ENCODE measurements around the gene OPCML.

The OPCML gene

DNA sequence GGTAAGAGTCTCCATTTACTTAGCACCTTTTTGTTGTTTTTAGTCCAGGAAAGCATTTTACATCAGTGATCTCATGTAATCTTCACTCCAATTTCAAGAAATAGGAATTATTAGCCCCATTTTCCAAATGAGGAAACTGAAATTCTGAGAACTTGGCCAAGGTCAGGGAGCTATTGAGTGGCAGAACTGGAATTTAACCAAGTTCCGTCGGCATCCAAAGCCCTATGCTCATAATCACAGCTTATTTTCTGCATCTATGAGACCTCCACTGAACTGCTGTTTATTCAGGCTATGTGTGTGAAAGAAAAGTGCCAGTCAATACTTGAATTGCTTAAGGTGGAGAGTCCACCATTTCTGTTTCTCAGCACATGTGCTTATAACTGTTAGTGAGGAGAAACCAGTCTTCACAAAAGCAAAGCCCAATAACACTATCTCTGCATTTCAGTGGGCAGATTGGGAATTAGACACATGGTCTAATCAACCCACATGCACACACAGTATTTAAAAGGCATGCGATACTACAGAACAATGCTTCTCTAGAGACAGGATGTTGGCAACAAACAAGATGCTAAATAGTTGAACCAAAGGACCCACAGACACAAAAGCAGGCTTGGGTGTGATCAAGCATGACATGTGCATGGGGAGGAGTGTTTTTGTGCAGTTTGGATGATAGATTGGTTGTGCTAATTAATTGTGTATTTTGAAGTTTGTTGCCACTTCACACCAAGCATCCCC, 780.6 kb downstream of the OPCML start:
- peak in 1 of 56 donors; percentile 3 for DNase-seq

DNA sequence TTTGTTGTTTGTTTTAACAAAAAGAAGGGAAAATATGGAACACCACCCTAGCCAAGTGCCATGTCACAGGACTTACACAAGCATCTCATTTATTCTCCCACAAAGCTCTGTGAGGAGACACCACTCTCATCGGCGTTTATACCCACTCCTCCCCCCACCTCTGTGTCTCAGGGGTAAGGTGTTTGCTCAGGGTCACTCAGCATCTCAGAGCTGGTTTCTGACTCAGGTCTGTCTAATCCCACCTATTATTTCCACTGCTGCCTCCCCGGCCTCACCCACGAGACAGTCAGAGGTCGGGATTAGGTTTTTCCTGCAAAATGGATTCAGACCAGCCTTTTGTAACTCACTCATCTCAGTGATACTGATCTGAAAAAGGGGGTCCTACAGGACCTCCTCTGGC, 786.0 kb downstream of the OPCML start:
- DNase-seq: no peak

DNA sequence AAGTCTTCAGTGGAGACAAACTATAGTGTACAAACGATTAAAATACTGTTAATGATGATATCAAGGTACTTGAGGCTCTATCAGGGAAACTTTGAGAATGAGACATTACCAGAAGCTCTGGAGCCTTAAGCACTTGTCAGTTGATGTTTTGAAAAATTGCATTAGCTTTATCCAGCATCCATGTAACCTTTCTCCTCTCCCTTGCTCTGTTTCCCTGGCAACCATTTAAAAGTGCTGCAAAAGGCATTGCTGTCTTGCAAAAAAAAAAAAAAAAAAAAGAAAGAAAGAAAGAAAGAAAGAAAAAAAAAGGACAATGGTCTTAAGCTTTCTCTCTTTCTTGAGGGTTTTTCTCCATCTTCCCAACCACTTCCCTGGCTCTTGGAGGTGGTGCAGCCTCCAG, 787.0 kb downstream of the OPCML start:
- no peak for DNase-seq

DNA sequence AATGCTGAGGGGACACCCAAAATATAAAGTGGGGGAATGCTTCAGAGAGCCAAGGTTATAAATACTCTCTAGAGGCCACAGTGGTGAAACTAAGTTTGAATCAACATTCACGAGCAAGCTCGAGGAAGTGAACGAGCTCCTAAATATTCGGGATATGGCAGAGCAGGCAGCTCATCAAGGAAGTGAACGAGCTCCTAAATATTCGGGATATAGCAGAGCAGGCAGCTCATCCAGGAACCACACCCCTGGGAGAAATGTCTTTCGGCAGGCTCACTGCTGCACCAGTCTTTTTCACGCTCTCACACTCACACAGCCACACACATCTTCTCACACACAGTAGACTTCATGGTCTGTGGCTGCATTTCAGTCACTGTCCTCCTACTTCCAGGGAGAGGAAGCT, 787.5 kb downstream of the OPCML start:
- DNase-seq: no peak

DNA sequence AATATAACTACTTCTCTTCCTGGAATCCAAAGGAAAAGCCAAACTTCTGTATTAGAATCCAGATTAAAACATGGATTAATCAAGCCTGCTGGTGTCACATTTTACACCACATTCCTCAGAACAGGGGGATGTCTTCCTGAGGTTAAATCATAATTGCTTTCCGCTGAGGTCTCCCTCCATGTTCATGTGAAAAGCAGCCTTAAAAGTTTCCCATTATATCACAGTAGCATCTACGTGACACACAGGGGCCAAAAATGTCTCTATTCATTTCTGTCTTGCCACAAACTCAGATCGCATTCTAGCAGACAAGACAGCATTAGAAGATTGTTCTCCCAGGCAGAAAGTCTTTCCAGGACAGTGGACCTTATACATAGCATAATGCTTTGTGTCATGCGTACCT, 788.7 kb downstream of the OPCML start:
- no peak for DNase-seq

DNA sequence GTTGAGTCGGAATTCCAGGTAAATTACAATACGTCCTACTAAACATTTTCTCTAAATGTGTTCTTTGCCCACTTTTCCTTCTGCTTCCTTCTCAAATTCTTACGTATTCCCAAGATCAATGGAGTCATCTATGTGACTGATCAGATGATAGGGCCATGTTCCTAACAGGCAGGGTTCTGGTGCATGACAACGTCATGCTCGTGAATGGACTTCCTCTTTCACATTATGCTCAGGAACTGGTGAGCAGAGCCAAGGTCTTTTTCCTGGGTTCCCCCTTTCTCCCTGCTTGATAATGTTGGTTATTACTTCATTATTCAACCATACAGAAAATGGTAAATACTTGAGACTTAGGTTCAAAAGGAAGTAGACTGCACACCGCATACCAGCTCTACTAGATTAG, 789.4 kb downstream of the OPCML start:
- no peak for DNase-seq

DNA sequence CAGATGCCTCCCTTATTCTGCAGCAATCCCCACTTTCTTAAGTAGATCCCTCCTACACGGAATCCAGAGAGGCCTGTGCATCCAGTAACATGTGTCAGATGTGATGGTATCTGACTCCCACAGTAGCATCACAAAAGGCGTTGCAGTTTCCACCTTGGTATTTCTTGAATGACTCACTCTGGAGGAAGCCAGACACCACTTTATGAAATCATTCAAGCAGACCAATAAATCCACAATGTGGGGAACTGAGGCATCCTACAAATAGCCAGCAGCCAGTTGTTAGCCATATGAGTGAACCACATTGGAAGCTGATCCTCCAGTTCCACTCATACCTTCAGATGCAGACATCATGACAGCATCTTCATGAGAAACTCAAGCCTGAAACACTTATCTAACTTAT, 798.1 kb downstream of the OPCML start:
- peak in 1 of 56 donors; percentile 9 for DNase-seq

DNA sequence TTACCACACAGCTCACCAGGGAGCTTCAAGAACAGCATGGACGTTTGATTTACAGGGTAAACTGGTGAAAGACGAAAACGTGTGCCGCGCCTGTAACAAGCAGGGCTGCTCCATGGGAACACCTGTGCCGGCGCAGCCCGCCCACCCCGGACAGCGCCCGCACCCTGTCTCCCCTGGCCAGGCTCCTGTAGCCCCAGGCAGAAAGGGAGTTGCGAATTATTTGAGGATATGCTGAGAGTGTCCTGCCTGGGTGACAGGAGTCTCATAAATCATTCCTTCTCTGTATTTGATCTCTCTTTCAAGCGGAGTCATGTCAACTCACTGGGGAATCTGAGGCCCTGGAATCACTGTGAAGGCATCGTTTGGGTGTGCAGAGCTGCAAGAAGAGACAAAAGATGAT, 804.3 kb downstream of the OPCML start:
- no peak for DNase-seq

DNA sequence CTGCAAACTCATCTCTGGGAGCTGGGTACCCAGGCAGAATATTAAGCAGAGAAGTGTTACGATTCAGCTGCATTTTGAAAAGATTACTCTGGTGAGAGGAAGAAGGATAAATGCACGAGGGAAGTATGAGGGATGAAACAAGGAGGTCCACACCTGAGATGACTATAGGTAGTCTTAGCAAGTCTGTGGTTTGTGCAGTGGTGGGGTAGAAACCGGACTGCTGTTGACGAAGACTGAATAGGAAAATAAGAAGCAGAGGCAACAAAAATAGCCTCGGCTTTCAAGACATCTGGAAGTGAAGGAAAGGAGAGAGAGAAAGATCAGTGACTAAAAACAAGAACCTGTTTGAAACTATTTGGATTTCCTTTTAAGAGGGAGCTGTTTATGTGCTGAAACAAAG, 810.8 kb downstream of the OPCML start:
- no peak for DNase-seq

DNA sequence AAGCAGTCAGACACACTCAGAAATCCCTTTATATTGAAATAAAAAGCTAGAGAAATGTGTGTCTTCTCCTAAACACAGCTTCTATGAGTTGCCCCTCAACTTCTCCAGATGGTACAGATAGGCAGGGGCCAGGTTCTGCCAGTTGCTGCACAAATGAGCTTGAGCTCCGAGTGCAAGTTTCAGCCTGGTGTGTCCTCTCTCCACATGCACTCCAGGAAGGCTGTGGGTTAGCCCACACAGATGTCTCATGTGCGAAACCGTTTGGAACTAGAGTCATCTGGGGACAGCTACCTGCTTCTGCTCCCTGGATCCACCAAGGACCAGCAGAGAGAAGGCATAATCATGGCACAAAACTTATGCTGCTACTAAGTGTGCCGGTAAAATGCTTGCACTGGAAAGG, 812.6 kb downstream of the OPCML start:
- DNase-seq: no peak

DNA sequence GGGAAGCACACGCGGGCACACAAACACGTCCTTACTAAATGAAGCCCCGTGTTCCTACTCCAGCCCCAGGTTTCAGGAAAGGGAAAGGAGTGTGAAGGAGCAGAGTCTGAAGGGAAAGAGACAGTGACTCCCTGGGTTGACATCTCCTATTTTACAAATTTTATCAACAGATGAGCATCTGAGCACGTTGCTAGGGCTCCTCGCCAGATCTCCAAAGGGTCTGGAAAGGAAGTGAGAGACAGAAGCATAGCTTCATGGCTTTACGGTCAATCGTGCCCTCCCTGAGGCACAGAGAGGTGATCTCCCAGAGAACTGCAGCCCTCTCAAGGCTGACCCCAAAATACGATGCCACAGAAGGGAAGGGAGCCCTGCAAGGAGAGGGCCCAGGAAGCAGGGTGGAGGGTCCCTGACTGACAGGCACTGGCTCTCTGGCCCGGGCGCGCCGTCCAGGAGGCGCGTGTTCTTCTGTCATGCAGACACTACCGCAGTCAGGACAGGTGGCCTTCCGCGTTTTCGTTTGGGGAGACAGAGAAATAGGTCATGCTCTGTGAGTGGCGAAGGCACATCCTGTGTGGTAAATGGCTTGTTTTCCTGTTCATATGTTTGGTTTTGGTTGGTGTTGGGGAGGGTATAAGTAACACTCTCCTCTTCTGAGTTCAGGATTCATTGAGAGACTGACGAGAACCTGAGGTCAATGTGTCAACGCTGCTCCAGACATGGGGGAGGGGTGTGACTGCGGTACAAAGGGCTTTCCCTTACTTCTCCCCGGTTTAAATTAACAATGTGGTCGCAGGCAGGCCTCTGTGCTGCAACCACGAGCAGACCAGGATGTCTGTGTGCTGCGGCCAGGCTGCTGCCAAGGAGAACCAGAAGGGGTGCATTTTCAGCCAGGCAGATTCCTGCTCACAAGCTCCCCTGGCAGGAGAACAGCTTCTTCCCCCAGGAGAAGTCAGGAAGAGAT, 813.3 kb downstream of the OPCML start:
- no peak for DNase-seq

DNA sequence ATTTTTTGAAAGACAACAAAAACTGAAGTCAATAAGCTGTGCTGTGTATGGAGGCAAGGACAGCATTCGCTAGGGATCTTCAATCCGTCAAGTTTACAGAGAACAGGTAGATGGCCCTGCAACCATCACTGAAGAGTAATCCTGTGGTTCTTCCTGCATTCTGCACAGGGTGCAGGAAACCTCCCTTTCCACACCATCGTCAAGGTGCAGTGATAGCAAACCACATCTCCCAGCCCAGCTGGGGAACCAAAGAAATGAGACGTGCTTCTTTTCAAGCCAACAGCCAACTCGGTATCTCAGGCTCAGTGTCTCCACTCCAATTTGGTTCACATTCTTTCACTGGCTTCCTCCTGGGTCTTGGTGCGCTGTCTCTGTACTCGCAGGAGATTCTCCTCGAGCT, 814.5 kb downstream of the OPCML start:
- DNase-seq: no peak

DNA sequence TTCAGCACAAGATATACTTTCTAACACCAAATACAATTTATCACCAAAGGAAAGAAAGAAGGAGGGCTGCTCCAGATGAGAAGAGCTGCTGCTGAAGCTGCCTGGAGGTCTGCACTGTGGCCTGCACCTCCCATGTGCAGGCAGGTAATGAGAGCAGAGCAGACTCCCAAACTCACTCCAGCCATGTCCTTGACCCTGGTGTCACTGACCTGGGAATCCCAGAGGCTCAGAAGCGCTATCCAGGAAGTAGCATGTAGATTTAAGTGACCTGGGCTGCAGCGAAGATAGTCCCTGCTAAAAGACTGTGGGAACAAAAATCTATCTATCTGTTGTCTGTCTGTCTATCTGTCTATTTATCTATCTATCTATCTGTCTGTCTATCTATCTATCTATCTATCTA, 816.3 kb downstream of the OPCML start:
- no peak for DNase-seq

DNA sequence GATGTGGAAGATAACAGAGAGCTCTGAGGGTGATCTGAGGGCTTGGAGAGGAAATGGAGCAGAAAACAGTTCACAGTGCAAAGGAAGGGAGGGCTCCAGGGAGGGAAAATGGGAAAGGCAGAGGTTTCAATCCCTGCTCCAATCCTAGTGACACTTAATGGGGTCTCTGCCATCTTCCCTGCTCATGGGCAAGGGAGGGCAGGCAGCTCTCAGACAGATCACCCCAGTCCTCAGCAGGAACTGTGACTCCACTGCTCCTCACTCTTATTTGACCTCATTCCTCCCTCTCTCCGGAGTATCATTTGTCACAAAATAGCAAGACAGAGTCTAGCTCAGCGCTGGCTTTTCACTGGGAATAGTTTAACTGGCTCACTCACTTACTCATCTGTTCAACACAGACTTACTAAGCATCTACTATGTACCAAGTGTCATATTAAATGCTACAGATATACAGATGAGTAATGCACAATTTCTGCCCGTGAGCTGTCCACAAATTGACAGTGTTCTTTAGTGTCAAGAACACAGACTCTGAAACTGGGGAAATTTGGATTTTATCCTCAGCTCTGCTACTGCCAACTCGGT, 817.4 kb downstream of the OPCML start:
- no peak for DNase-seq

DNA sequence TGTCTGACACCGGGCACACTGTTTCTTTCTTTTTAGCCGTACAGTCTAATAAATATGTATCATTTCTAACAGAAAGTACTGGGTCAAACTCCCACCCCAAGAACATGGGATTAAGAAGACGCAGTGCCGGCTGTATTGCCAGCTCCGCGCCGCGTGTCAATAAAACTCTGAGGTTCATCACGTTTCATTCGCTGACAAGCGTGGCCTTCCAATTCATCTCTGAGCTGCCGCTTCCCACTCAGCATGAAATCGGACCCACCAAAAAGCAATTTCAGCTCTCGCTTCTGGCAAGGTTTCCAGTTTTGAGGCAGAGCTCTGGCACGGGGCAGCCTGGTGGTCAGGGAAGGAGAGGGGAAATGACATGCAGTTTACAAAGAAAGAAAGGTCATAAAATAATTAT, 819.8 kb downstream of the OPCML start:
- no peak for DNase-seq

DNA sequence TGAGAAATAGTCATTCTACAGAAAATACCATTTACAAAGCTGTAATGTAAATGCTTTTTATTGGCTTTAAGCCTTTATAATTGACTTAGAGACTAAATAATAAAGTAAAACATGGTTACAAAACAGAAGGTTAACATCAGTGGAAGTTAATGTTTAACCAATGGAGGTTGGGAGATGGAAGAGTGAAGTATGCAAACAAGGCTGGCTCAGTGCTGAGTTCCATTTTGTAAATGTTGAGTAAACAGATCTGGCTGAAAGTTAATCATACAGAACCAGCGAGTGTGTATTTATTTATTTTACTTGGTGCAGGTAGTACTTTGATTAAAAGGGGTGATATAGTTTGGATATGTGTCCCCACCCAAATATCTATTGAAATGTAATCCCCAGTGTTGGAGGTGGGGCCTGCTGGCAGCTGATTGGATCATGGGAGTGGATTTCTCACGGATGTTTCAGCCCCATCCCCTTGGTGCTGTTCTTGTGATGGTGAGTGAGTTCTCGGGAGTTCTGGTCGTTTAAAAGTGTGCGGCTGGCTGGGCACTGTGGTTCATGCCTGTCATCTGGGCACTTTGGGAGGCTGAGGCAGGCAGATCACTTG, 827.4 kb downstream of the OPCML start:
- no peak for DNase-seq

DNA sequence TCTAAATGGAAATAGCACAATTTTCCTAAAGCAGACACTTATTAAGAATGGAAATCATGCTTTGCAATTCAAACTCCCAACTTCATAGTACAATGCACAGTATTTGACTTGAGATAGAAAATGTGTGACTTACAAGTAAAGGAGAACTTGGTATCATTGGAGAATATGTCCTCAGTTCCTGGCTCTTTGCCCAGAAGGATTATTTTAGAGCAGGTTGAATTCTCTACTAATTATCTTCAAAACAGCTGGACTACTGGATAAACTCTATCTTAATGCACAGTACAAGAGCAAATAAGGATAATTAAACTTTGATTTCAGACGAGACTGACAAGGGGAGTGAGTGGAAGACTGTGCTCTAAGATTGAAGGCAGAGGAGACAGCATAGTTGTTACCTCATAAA, 839.4 kb downstream of the OPCML start:
- no peak for DNase-seq

DNA sequence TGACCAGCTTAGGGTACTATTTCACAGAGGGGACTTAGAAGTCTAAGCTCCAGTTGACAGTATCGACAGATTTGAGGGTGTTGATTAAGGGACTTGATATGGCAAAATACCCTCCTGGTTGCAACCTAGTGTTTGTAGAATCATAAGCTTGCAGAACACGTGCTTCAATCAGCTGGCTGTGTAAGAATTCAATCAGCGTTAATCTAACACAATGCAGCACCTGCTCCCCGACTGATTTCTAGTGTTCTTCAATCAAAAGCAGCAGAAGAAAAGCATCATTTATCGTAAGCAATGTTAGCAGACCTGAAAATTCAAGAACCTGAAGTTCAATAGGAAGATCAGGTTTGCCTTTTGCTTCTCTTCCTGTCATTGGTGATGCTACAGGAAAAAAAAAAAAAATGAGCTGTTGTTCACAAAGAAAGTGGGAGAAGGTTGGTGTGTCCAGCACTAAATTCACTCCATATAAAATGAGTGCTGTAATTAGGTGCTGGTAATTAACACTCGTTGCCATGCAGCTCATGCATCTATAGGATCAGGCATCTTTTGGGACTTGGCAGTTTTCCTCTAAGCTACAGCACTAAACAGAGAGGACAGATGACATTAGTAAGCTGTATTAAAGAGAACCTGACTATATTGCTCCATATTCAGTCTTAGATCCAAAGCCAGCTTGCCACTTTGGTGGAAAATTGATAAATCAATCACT, 840.3 kb downstream of the OPCML start:
- DNase-seq: no peak

DNA sequence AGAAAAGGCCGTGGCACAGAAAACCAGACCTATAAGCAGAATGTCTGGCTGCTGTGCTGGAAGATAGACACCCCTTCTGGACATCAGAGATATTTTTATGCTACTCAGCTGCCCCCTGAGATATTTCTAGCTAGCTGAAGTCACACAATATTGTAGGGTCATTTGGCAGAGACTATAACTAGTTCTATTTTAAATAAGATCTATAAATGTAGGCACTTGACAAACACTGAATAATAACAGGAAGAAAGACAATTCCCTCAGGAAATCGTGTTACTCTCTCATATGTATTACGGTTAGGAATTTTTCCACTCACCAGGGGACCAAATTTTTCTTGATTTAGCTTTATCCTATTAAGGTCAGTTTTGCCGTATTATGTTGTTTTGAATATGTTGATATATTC, 845.4 kb downstream of the OPCML start:
- no peak for DNase-seq

DNA sequence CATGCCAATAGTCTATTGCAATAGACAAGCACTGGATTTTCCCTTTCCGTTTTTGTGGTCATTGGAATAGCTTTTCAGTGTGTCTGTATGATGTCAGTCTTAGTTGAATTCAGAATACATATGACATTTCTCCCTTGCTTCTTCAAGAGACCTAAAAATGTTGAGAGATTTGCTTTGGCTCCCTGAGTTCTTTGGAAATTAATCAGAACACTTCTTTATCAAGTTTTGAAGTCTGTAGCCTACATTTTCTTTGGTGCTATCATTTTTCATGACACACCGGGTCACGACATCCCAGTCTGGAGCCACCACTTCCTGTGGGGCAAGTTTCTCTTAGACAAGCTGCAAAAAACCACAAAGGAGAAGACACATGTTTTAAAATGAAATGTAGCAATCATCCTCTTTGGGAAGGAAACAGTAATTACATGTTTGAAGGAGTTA, 847.1 kb downstream of the OPCML start:
- DNase-seq: no peak

DNA sequence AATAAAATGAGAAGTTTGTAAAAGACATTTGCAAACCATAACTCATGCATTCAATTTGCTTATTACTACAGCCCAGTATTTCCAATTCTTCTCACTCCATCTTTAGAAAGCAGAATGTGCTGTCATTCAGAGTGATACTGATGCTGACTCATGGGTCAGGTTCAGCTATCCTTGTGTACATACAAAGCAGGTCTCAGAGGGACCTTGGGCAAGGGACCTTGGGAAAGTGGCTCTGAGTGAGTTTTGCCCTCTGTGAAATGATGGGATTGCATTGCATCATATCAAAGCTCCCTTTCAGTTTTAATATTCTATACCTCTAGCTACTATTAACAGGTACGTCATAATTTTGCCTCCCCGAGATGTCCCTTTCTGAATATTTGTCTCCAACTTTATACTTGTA, 848.7 kb downstream of the OPCML start:
- DNase-seq: no peak
